Lung (tissue), 12 donors: ENCODE measurements around the gene WNK2. TPM values are rescaled to one million over a fixed set of nuclear protein-coding genes. Genes with fewer than 3 reads are reported as not detected.

Experiments
- ATAC-seq: fragments of 200-7000 bp; cut with Tn5 transposase; one replicate; pipeline ENCODE4 v1.9.1; 2020; ENCODE audit warnings: moderate number of reproducible peaks; ENCODE audit not compliant: insufficient read depth, low FRiP score
- DNase-seq, 3 donors: peaks; one replicate each; pipeline ENCODE4 v3.0.0-alpha.2; 2013 to 2017
- H3K27ac ChIP-seq, 2 donors: one replicate each; pipeline ENCODE4 v1.5.1; 2013; ENCODE audit warnings: mild to moderate bottlenecking in 2 of 2, moderate library complexity in 2 of 2, control low read depth in 1 of 2, inconsistent platforms in 1 of 2, low read depth in 1 of 2, low read length in 1 of 2
- H3K27me3 ChIP-seq, 3 donors: one replicate each; pipeline ENCODE4 v1.5.1; 2013; ENCODE audit warnings: low read length in 2 of 3; ENCODE audit not compliant: control insufficient read depth in 3 of 3, insufficient read depth in 3 of 3
- H3K36me3 ChIP-seq, 4 donors: one replicate each; pipeline ENCODE4 v1.5.1; 2013; ENCODE audit warnings: low read length in 4 of 4, mild to moderate bottlenecking in 1 of 4, moderate library complexity in 1 of 4; ENCODE audit not compliant: control insufficient read depth in 4 of 4, insufficient read depth in 4 of 4
- H3K4me1 ChIP-seq, 5 donors: one replicate each; pipeline ENCODE4 v1.5.1; 2013; ENCODE audit warnings: low read length in 5 of 5, mild to moderate bottlenecking in 2 of 5, moderate library complexity in 1 of 5; ENCODE audit not compliant: control insufficient read depth in 5 of 5, insufficient read depth in 5 of 5
- H3K4me3 ChIP-seq: one replicate; pipeline ENCODE4 v1.5.1; 2013; ENCODE audit warnings: mild to moderate bottlenecking, control low read depth, moderate library complexity
- H3K9ac ChIP-seq, 2 donors: one replicate each; pipeline ENCODE4 v1.5.1; 2013; ENCODE audit warnings: low read length in 2 of 2, control low read depth in 1 of 2; ENCODE audit not compliant: insufficient read depth in 1 of 2
- H3K9me3 ChIP-seq, 4 donors: one replicate each; pipeline ENCODE4 v1.5.1; 2013; ENCODE audit warnings: low read length in 3 of 4, mild to moderate bottlenecking in 1 of 4, moderate library complexity in 1 of 4; ENCODE audit not compliant: control insufficient read depth in 4 of 4, insufficient read depth in 3 of 4
- CTCF ChIP-seq: IDR thresholded peaks from 2 replicates; pipeline ENCODE4 v1.5.1; 2012; ENCODE audit warnings: mild to moderate bottlenecking; ENCODE audit errors: control extremely low read depth, extremely low read depth
- WGBS, 2 donors: extraction: QIAGEN DNeasy Blood & Tissue Kit; methylation state at CpG; one replicate each; pipeline ENCODE4 v1.1.7; 2013; 5-methylcytosine and 5-hydroxymethylcytosine counted together
- polyA plus RNA-seq, 2 donors: library from polyadenylated mRNA; stranded (reverse); fragments of 200-250 nt; gene quantifications; one replicate each; pipeline ENCODE4 v1.2.1, GENCODE V29; 2013
- total RNA-seq, 2 donors: library from RNA; depleted of rRNA in 1 of 2; stranded (reverse); fragments of >200 nt in 1 of 2; gene quantifications; one replicate each; pipeline ENCODE4 v1.2.1, GENCODE V29; 2014 to 2021
- donor health status: control.
- donor health status: control.
- donor health status: Bipolar disorder and iron deficiency.
- donor health status: healthy.
- donor health status: DM: yes; HTN: yes; CAD: no.

WNK2 gene
- total and polyA plus RNA-seq, 4 donors = 1.00 to 8.5 (median 2.9) TPM

GRCh38 chr9:93148721-93149120 lies 35.2 kb upstream of the WNK2 start:
- no peak overlapping the region for H3K27ac ChIP-seq
- peaks cover 0 to 2% (median 0%) of the 10 kb centered on the region in 4 donors for H3K9me3 ChIP-seq
- ATAC-seq (no peak), DNase-seq (no peak)
- no peaks in the 10 kb centered on the region for H3K36me3 ChIP-seq
- peaks cover 0 to 8% (median 0%) of the 10 kb centered on the region in 5 donors for H3K4me1 ChIP-seq
- no peak overlapping the region for H3K9ac ChIP-seq
- H3K27me3 ChIP-seq = no peaks in the 10 kb centered on the region
- H3K4me3 ChIP-seq = no peak overlapping the region
- TF ChIP-seq CTCF = no peak
- WGBS, 2 donors = 89 to 93% methylated on average over 2 of the region's 2 CpGs

DNA sequence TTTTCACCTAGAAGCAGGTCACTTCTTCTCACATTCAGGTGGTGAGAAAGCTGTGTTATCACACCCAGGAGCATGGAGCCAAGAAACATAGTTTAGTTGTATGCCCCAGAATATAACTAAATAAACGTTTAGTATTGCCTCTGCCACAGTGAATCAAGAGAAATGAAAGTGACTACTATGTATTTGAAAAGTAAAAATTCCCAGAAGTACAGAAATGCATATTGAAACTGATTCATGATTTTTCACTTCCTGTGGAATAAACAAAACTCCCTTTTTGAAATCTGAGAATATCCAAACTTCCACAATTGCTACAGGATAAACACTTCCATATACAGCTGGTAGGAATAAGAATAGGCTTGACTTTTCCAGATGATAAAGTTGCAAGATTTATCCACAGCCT lies 34.6 kb upstream of the WNK2 start:
- ATAC-seq (no peak), DNase-seq (no peak)
- Histone ChIP-seq H3K27me3 (no peaks in the 10 kb centered on the region), H3K9ac (no peak overlapping the region), H3K4me3 (no peak overlapping the region), H3K36me3 (no peaks in the 10 kb centered on the region), H3K9me3 (peaks cover 0 to 2% (median 0%) of the 10 kb centered on the region in 4 donors), H3K4me1 (peaks cover 0 to 2% (median 0%) of the 10 kb centered on the region in 5 donors), H3K27ac (no peak overlapping the region)
- WGBS, 2 donors = 31 to 43% methylated on average over 1 of the region's 1 CpG
- TF ChIP-seq CTCF = no peak

DNA sequence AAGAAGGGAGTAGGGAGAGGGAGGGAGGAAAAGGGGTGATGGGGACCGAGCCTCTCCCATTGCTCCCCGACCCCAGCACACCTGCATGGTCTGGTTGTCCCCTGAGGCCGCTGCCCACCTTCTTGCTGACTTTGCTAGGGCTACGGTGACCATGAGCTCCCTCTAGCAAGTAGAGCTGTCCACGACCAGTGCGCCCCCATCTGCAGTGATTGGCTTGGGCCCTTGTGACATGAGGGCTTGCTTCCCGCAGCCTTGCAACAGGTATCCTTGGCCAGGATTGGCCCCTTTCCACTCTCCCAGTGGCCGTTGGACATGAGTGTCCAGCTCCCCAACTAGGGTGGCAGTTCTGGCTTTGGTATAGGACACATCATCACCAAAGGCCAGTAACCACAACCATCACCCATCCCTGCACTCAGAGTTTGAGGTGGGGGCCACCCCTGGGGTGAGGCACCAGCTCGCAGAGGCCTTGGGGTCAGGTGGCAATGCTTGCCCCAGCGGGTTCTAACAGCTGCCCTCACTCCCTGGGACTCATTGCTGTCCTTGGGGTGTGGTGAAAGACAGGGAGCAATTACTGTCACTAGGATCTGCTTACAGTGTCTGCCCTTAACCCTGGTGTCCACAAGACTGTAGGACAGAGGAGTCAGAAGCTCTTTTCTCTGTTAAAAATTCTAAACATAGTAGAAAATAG lies 32.7 kb upstream of the WNK2 start:
- no peak for ATAC-seq
- WGBS, 2 donors = 90 to 93% methylated on average over 10 of the region's 10 CpGs
- no peak for DNase-seq

More for the DNA sequence above, 32.7 kb upstream of the WNK2 start:
- Histone ChIP-seq H3K4me1 (peaks cover 0 to 5% (median 0%) of the 10 kb centered on the region in 5 donors), H3K27me3 (no peaks in the 10 kb centered on the region), H3K9me3 (peaks cover 0 to 2% (median 0%) of the 10 kb centered on the region in 4 donors), H3K36me3 (no peaks in the 10 kb centered on the region), H3K9ac (no peak overlapping the region), H3K27ac (no peak overlapping the region), H3K4me3 (no peak overlapping the region)
- no peak for TF ChIP-seq CTCF
